RWPE2 (cell line): Measurements from ENCODE around the gene DGCR2.
"Not testable (repeated sequence)": the region's sequence is repeated elsewhere in the genome, so short reads cannot be mapped to it uniquely, and the experiment has no call there.

ENCODE experiments used
- ATAC-seq: fragments of 200-7000 bp; cut with Tn5 transposase; 3 replicates; pipeline ENCODE4 v1.9.1; 2021; ENCODE audit warnings: low read depth
- DNase-seq: peaks from one replicate; pipeline ENCODE4 v3.0.0-alpha.2; 2020; ENCODE audit warnings: low spot score
- H3K27ac ChIP-seq: fragments of 450-650 bp; 2 replicates; pipeline ENCODE4 v1.5.1; 2017; ENCODE audit warnings: mild to moderate bottlenecking; ENCODE audit not compliant: poor library complexity, severe bottlenecking
- H3K27me3 ChIP-seq: fragments of 250-450 bp; sonication (Bioruptor Pico); 2 replicates; pipeline ENCODE4 v1.5.1; 2021; ENCODE audit warnings: mild to moderate bottlenecking, moderate library complexity; ENCODE audit not compliant: insufficient read depth, poor library complexity, severe bottlenecking
- H3K36me3 ChIP-seq: fragments of 250-450 bp; sonication (Bioruptor Pico); 2 replicates; pipeline ENCODE4 v1.5.1; 2020; ENCODE audit warnings: low read depth, mild to moderate bottlenecking, moderate library complexity
- H3K4me1 ChIP-seq: fragments of 250-450 bp; sonication (Bioruptor Pico); 2 replicates; pipeline ENCODE4 v1.5.1; 2021; ENCODE audit warnings: mild to moderate bottlenecking, moderate library complexity; ENCODE audit not compliant: insufficient read depth, poor library complexity, severe bottlenecking
- H3K4me3 ChIP-seq: fragments of 250-450 bp; sonication (Bioruptor Pico); 2 replicates; pipeline ENCODE4 v1.5.1; 2021; ENCODE audit warnings: mild to moderate bottlenecking, moderate library complexity; ENCODE audit not compliant: severe bottlenecking
- H3K9me3 ChIP-seq: fragments of 250-450 bp; sonication (Bioruptor Pico); 2 replicates; pipeline ENCODE4 v1.5.1; 2021; ENCODE audit warnings: mild to moderate bottlenecking, moderate library complexity; ENCODE audit not compliant: severe bottlenecking

Gene DGCR2

GRCh38 chr22:19033568-19033905 lies 88.7 kb downstream of the DGCR2 start:
- not testable (repeated sequence) for H3K9me3 ChIP-seq, H3K4me3 ChIP-seq, DNase-seq, H3K4me1 ChIP-seq, H3K27ac ChIP-seq, ATAC-seq, H3K36me3 ChIP-seq
- H3K27me3 ChIP-seq: peaks cover 17% of the 10 kb centered on the region

DNA sequence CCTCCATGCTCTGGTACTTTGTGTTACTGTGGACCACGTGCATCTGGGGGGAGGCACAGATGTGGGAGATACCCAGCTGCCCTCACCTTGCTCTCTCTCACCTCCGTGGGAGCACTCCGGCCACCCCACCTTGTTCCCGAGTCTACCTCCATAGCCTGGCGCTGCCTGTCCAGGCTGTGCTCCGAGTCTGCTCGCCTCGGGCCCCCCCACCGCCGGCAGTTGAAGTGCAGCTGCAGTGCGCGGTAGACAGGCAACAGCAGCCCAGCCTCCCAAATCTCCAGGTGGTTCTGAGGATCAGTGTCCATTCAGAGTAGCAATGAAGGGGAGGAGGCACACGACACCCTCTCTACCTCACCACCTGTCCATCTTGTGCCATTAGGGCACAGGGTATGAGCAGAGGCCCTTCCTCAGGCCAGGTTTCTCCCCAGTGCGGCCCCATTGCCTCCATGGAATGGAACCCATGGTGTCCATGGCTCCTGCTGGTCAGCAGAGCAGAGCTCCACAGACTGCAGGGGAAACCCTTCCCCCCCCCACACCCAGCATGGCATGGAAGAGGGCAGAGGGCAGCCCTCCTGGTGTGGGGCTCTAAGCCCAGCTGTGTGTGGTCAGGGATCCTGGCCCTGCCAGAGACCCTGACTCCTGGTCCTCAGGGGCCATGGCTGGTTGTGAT lies 89.2 kb downstream of the DGCR2 start:
- H3K4me1 ChIP-seq: not testable (repeated sequence)

DNA sequence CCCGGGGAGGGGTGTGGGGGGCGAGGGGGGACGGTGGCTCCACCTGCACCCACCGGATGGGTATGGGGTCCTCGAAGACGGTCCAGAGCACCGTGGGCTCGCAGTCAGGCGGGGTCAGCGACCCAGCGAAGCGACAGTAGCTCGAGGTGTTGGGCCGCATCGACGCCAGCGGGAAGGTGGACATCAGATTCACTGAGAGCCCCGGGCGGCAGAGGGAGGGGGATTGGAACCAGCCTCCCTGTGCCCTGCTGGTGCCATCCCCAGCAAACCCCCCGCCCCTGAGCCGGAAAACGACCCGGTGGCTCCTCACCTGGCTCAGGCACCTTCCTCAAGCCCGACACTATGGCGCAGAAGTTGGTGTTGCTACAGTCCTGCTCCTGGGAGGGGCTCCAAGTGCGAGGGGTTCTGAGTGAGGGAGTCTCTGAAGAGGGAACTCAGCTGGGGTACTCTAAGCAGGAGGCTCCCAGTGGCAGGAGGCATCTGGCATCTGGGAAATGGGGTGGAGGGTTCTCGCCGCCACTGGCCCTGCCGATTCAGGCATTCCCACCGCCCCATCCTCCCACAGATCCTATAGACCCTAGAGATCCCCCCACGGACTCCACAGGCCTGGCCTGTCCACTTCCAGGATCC lies 89.9 kb downstream of the DGCR2 start:
- H3K27ac ChIP-seq, H3K4me1 ChIP-seq, H3K36me3 ChIP-seq, DNase-seq, H3K9me3 ChIP-seq, ATAC-seq, H3K4me3 ChIP-seq: not testable (repeated sequence)
- H3K27me3 ChIP-seq: peaks cover 18% of the 10 kb centered on the region

More for the DNA sequence above, 89.2 kb downstream of the DGCR2 start:
- H3K27me3 ChIP-seq: peaks cover 18% of the 10 kb centered on the region
- not testable (repeated sequence) for H3K4me3 ChIP-seq, H3K36me3 ChIP-seq, H3K27ac ChIP-seq, H3K9me3 ChIP-seq, ATAC-seq, DNase-seq

GRCh38 chr22:19030889-19031252 lies 91.3 kb downstream of the DGCR2 start:
- H3K36me3 ChIP-seq, H3K4me3 ChIP-seq, H3K9me3 ChIP-seq, DNase-seq, H3K27ac ChIP-seq, H3K4me1 ChIP-seq, ATAC-seq: not testable (repeated sequence)
- peaks cover 21% of the 10 kb centered on the region for H3K27me3 ChIP-seq

GRCh38 chr22:19030226-19030888 lies 91.9 kb downstream of the DGCR2 start:
- H3K4me3 ChIP-seq, DNase-seq, H3K36me3 ChIP-seq, H3K27ac ChIP-seq, H3K4me1 ChIP-seq, H3K9me3 ChIP-seq, ATAC-seq: not testable (repeated sequence)
- peaks cover 21% of the 10 kb centered on the region for H3K27me3 ChIP-seq

DNA sequence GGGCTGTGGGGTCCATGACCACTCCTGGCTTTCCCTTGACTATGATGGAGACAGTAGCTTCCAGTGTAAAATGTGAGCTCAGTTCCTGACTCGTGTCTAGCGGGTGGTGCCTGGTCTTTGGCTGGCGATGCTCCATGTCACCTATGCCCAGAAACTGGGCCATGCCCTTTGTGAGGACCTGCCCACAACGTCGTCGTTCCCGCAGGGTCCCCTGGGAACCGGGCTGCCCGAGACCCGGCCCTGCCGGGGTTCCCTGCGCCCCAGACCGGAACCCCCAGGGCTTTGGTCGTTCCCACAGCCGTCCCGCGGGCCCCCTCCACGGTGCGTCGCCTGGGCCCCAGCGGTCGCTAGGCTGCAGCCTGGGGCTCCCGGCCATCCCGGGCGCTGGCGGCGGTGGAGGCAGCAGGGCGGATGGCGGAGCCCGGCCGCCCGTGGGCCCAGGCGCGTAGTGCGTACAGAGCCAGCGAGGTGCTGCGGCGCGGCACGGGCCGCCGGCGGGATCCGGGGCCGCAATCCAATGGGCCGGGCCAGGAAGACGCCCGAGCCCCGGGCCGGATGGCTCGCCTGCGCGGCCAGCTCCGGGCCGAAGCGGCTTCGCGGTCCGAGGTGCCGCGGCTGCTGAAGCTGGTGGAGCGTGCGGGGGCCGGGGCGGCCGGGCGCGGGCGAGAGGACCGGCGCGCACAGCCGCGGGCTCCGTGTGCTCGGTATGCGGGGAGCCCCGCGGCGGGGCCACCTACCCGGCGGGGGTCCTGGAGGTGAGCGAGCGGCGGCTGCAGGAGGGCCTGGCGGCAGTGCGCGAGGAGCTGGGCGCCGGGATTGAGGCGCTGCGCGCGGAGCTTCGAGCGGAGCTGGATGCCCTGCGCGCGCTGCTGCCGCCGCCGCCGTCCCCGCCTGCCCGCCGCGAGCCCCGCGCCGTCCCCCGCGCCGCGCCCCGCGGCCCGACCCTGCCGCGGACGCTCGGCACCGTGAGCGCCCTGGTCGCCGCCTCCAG lies 92.8 kb downstream of the DGCR2 start:
- H3K4me3 ChIP-seq, H3K4me1 ChIP-seq, H3K36me3 ChIP-seq, H3K9me3 ChIP-seq, DNase-seq, H3K27ac ChIP-seq, ATAC-seq: not testable (repeated sequence)
- peaks cover 21% of the 10 kb centered on the region for H3K27me3 ChIP-seq

DNA sequence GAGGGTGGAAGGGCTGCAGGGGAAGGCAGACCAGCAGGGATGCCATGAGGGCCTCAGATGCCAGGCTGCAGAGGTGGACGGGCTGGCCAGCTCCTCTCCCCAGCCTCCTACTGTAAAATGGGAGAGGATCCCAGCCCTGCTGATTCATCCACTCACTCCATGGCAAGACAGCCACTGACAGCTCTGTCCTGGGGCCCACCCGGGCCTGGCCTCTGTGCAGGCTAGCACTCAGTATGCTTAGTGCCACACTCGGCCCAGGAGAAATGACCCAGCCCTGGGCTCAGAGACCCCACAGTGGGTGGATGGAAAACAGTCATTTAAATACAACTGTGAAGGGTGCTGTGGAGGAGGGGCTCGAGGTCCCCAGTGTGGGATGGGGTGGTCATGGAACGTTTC lies 94.2 kb downstream of the DGCR2 start:
- H3K27ac ChIP-seq, H3K4me1 ChIP-seq, DNase-seq, H3K9me3 ChIP-seq, H3K4me3 ChIP-seq, H3K36me3 ChIP-seq: not testable (repeated sequence)
- H3K27me3 ChIP-seq: peaks cover 21% of the 10 kb centered on the region
- peak; percentile 32; the same call in 2 of the 3 replicates for ATAC-seq

DNA sequence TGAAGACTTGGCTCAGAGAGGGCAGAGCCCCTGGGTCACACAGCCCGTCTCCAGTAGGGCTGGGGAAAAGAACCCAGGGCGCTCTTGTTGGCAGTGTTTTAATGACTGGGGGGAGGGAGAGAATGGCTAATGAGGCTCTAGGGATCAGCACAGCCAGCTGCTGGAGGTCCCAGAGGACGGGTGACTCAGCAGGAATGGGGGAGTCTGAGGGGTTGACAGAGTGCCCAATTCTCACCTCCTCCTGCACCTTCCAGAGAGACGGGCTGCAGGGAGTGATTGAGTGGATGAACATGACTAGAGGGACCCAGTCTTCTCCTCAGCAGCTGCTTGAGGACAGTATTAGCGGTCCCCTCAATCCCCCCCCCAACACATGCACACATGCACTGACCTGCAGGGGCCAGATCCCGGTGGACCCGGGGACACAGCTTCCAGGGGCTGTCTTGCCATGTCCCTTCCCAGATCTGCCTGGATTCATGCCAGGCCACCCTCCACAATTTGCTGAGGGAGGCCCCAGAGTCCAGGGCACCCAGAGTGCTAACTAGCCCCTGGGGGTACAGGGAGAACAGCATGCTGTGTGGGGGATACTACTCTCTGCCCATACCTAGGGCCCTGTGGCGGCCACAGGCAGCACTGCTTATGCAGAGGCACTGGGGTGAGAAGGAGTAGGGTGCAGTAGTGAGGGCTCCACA lies 94.7 kb downstream of the DGCR2 start:
- H3K36me3 ChIP-seq, H3K9me3 ChIP-seq, H3K27ac ChIP-seq, ATAC-seq, H3K4me1 ChIP-seq, H3K4me3 ChIP-seq, DNase-seq: not testable (repeated sequence)
- peaks cover 21% of the 10 kb centered on the region for H3K27me3 ChIP-seq

DNA sequence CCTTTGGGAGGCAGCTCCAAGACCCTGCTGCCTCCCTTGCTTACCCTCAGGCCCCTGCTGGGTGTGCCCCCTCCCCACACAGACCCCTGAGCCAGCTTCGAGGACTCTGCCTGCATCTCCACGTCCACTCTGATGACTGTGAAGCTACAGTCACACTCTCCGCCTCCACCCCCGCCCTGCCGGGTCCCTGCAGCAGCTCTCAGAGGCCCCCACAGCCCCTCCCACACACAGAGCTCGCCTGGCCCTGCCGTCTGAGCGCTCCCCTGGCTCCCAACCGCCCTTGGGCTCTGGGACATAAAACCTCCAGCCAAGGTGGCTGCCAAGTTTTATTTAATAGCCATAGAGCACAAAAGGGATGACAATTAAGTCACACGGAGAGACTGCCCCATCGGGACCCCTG lies 96.1 kb downstream of the DGCR2 start:
- not testable (repeated sequence) for H3K36me3 ChIP-seq, H3K27ac ChIP-seq, H3K4me3 ChIP-seq, DNase-seq, H3K9me3 ChIP-seq, H3K4me1 ChIP-seq, ATAC-seq
- peaks cover 25% of the 10 kb centered on the region for H3K27me3 ChIP-seq

GRCh38 chr22:19024956-19025489 lies 97.2 kb downstream of the DGCR2 start:
- ATAC-seq: peak; percentile 8; the same call in 1 of the 3 replicates
- H3K27me3 ChIP-seq: peaks cover 21% of the 10 kb centered on the region
- H3K4me3 ChIP-seq, DNase-seq, H3K9me3 ChIP-seq, H3K4me1 ChIP-seq, H3K27ac ChIP-seq, H3K36me3 ChIP-seq: not testable (repeated sequence)
